Natural killer cell treated with Interleukin-12 subunit alpha and Interleukin-12 subunit beta and Interleukin-15 and Interleukin-18, amount 100 ng/mL, for 72 hours (primary cell): ENCODE measurements around the gene EXOC4. TPM values are rescaled to one million over a fixed set of nuclear protein-coding genes. Genes with fewer than 3 reads are reported as not detected.

ENCODE experiments used
- ATAC-seq, 2 donors: fragments of 150-1000 bp; cut with Tn5 transposase in 1 of 2; sonication (Bioruptor Pico), chemical (Tn5 transposase) in 1 of 2; 2 replicates each; pipeline ENCODE4 v1.10.0; 2021
- DNase-seq: peaks from one replicate; pipeline ENCODE4 v3.0.0; 2022; ENCODE audit warnings: low spot score
- H3K27ac Mint-ChIP-seq, 2 donors: 1 replicate in 1 of 2; 2 replicates in 1 of 2; pipeline ENCODE4 v1.8.0; 2022; ENCODE audit warnings: mixed read lengths in 2 of 2, mild to moderate bottlenecking in 1 of 2, moderate library complexity in 1 of 2
- H3K27me3 Mint-ChIP-seq, 2 donors: 1 replicate in 1 of 2; 2 replicates in 1 of 2; pipeline ENCODE4 v1.8.0; 2022; ENCODE audit warnings: mixed read lengths in 2 of 2
- H3K36me3 Mint-ChIP-seq: one replicate; pipeline ENCODE4 v1.8.0; 2022; ENCODE audit warnings: mixed read lengths
- H3K4me1 Mint-ChIP-seq, 2 donors: 1 replicate in 1 of 2; 2 replicates in 1 of 2; pipeline ENCODE4 v1.8.0; 2022; ENCODE audit warnings: low read depth in 2 of 2, mixed read lengths in 2 of 2, mild to moderate bottlenecking in 1 of 2
- H3K4me3 Mint-ChIP-seq: one replicate; pipeline ENCODE4 v1.8.0; 2022; ENCODE audit warnings: mixed read lengths
- H3K9me3 Mint-ChIP-seq: 2 replicates; pipeline ENCODE4 v1.8.0; 2022; ENCODE audit warnings: mixed read lengths
- total RNA-seq, 2 donors: library from RNA; stranded (reverse); gene quantifications; one replicate each; pipeline ENCODE4 v1.2.3, GENCODE V29; 2022

The EXOC4 gene
- total RNA-seq, 2 donors from 2014 or later: 78.5 to 107 TPM

GRCh38 chr7:133491201-133491691 is 238.4 kb downstream of the EXOC4 start:
- Mint-ChIP-seq H3K9me3 (peaks cover 9% of the 10 kb centered on the region), H3K27ac (peak overlapping the region; percentile 55 to 78), H3K36me3 (peaks cover 10% of the 10 kb centered on the region), H3K4me3 (peak overlapping the region; percentile 35), H3K27me3 (no peaks in the 10 kb centered on the region), H3K4me1 (peaks cover 26% of the 10 kb centered on the region in 2 donors)
- ATAC-seq (peak; percentile 84 to 87), DNase-seq (no peak)

DNA sequence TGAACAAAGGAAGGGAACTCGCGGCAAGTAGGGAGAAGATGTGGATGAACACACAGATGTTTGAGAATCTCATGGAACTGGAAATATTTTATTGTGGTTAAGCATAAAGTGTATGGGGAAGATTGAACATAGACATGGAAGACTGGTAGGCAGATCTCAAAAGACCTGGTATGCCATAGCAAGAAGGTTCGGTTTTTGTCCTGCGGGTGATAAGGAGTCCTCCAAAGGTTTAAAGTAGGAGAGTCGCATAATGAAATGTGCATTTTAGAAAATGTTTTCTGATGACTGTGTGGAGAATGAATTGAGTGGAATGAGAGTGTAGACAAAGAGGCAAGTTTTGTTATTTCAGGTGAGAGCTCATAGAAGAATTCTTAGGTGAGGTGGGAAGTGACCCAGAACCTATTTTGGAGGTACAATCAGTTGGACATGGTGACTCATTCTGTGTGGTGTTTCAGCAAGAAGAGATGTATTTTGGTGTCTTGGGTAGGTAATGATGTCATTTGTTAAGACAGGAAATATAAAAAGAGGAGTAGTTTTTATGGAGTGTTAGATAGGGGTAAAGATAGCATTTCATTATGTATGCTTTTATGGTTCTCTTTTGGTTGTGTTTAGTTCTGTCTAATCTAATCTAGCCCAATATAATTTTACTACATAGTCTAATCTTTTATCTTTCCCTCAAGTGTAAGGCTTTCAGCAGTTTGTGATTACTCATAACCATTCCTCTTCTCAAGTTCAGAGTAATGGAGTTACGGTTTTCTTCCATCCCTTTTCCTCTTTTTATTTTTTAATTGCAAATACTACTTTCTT is 239.2 kb downstream of the EXOC4 start:
- peaks cover 16% of the 10 kb centered on the region for H3K36me3 Mint-ChIP-seq
- H3K4me3 Mint-ChIP-seq: peak overlapping the region; percentile 35
- peaks cover 26% of the 10 kb centered on the region in 2 donors for H3K4me1 Mint-ChIP-seq
- ATAC-seq (no peak), DNase-seq (no peak)
- H3K27me3 Mint-ChIP-seq: no peaks in the 10 kb centered on the region
- peaks cover 9% of the 10 kb centered on the region for H3K9me3 Mint-ChIP-seq
- H3K27ac Mint-ChIP-seq: peak overlapping the region; percentile 55 to 78

- Mint-ChIP-seq H3K27me3 (no peaks in the 10 kb centered on the region), H3K36me3 (peaks cover 10% of the 10 kb centered on the region), H3K9me3 (peaks cover 3% of the 10 kb centered on the region), H3K27ac (no peak overlapping the region), H3K4me3 (no peak overlapping the region), H3K4me1 (peaks cover 13% of the 10 kb centered on the region in 2 donors)
- no peak for ATAC-seq
- no peak for DNase-seq
Measured at GRCh38 chr7:133497061-133497460, 244.2 kb downstream of the EXOC4 start.

- no peaks in the 10 kb centered on the region for H3K27me3 Mint-ChIP-seq
- no peak for DNase-seq
- H3K27ac Mint-ChIP-seq: peak overlapping the region in 1 of 2 donors; percentile 22
- H3K36me3 Mint-ChIP-seq: peaks cover under 1% of the 10 kb centered on the region
- no peaks in the 10 kb centered on the region for H3K9me3 Mint-ChIP-seq
- ATAC-seq: no peak
- peaks cover 6 to 8% of the 10 kb centered on the region in 2 donors for H3K4me1 Mint-ChIP-seq
- H3K4me3 Mint-ChIP-seq: no peak overlapping the region
Measured at GRCh38 chr7:133501771-133502170, 248.9 kb downstream of the EXOC4 start.

GRCh38 chr7:133502498-133502897 is 249.6 kb downstream of the EXOC4 start:
- Mint-ChIP-seq H3K9me3 (no peaks in the 10 kb centered on the region), H3K36me3 (no peaks in the 10 kb centered on the region), H3K4me3 (no peak overlapping the region), H3K27ac (no peak overlapping the region), H3K4me1 (peaks cover 6 to 8% of the 10 kb centered on the region in 2 donors), H3K27me3 (no peaks in the 10 kb centered on the region)
- DNase-seq: no peak
- no peak for ATAC-seq

DNA sequence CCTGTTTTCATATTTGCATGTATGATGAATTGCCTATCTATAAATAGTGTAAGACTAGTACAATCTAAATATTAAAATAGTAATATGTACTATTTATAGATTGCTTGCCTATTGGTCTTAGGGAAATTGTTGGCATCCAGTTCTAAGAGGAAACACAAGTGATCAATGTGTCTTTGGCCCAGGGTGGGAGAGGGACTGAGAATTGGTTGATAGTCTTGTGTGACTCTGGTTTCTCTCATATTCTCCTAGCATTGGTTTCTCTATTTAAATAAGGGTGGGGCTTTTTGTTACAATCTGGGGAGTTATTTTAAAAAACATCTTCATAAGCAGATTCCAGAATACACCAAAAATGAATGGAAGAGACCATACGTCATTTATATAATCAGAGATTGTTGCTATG is 250.1 kb downstream of the EXOC4 start:
- Mint-ChIP-seq H3K27me3 (no peaks in the 10 kb centered on the region), H3K4me3 (no peak overlapping the region), H3K9me3 (no peaks in the 10 kb centered on the region), H3K4me1 (peaks cover 6 to 8% of the 10 kb centered on the region in 2 donors), H3K36me3 (no peaks in the 10 kb centered on the region), H3K27ac (no peak overlapping the region)
- ATAC-seq: no peak
- no peak for DNase-seq

GRCh38 chr7:133504825-133505224 is 251.9 kb downstream of the EXOC4 start:
- no peak overlapping the region for H3K27ac Mint-ChIP-seq
- ATAC-seq: no peak
- no peaks in the 10 kb centered on the region for H3K36me3 Mint-ChIP-seq
- no peaks in the 10 kb centered on the region for H3K9me3 Mint-ChIP-seq
- H3K4me3 Mint-ChIP-seq: no peak overlapping the region
- no peak for DNase-seq
- peaks cover 8 to 10% of the 10 kb centered on the region in 2 donors for H3K4me1 Mint-ChIP-seq
- no peaks in the 10 kb centered on the region for H3K27me3 Mint-ChIP-seq

- no peak overlapping the region for H3K27ac Mint-ChIP-seq
- H3K27me3 Mint-ChIP-seq: no peaks in the 10 kb centered on the region
- no peak overlapping the region for H3K4me3 Mint-ChIP-seq
- ATAC-seq (no peak), DNase-seq (no peak)
- no peaks in the 10 kb centered on the region for H3K9me3 Mint-ChIP-seq
- peaks cover 10% of the 10 kb centered on the region in 2 donors for H3K4me1 Mint-ChIP-seq
- no peaks in the 10 kb centered on the region for H3K36me3 Mint-ChIP-seq
Measured at GRCh38 chr7:133509822-133510221, 256.9 kb downstream of the EXOC4 start.

- Mint-ChIP-seq H3K27ac (no peak overlapping the region), H3K9me3 (no peaks in the 10 kb centered on the region), H3K36me3 (no peaks in the 10 kb centered on the region), H3K4me1 (peaks cover 10% of the 10 kb centered on the region in 2 donors), H3K4me3 (no peak overlapping the region), H3K27me3 (no peaks in the 10 kb centered on the region)
- no peak for ATAC-seq
- no peak for DNase-seq
Measured at GRCh38 chr7:133510326-133511055, 257.6 kb downstream of the EXOC4 start.

GRCh38 chr7:133511252-133511651 is 258.4 kb downstream of the EXOC4 start:
- H3K4me1 Mint-ChIP-seq: peaks cover 10% of the 10 kb centered on the region in 2 donors
- DNase-seq: no peak
- no peak overlapping the region for H3K4me3 Mint-ChIP-seq
- H3K36me3 Mint-ChIP-seq: no peaks in the 10 kb centered on the region
- H3K27me3 Mint-ChIP-seq: no peaks in the 10 kb centered on the region
- H3K9me3 Mint-ChIP-seq: no peaks in the 10 kb centered on the region
- no peak overlapping the region for H3K27ac Mint-ChIP-seq
- no peak for ATAC-seq

- Mint-ChIP-seq H3K4me1 (peaks cover 10 to 13% of the 10 kb centered on the region in 2 donors), H3K4me3 (no peak overlapping the region), H3K9me3 (no peaks in the 10 kb centered on the region), H3K27ac (no peak overlapping the region), H3K36me3 (no peaks in the 10 kb centered on the region), H3K27me3 (no peaks in the 10 kb centered on the region)
- no peak for ATAC-seq
- DNase-seq: no peak
Measured at GRCh38 chr7:133511708-133512107, 258.8 kb downstream of the EXOC4 start.

DNA sequence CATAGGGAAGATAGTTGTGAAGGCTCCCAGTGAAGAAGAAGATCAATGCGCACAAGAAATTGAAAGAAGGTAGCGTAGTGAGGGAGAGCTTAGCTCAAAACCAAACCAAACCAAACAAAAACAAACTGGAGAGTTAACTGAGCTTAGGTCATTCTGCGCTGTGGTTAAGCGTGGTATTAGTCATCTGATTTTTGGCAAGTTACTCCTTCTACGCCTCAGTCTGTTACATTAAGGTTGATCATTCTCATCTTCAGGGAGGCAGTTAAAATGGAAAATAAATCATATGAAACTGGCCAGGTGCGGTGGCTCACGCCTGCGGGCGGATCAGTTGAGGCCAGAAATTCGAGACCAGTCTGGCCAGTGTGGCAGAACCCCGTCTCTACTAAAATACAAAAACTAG is 259.7 kb downstream of the EXOC4 start:
- peaks cover 10 to 13% of the 10 kb centered on the region in 2 donors for H3K4me1 Mint-ChIP-seq
- peak in 1 of 2 donors; percentile 84 for ATAC-seq
- H3K9me3 Mint-ChIP-seq: no peaks in the 10 kb centered on the region
- no peak overlapping the region for H3K27ac Mint-ChIP-seq
- no peaks in the 10 kb centered on the region for H3K27me3 Mint-ChIP-seq
- no peak for DNase-seq
- H3K4me3 Mint-ChIP-seq: peak overlapping the region; percentile 11
- H3K36me3 Mint-ChIP-seq: no peaks in the 10 kb centered on the region

GRCh38 chr7:133513608-133514007 is 260.7 kb downstream of the EXOC4 start:
- ATAC-seq: no peak
- H3K27ac Mint-ChIP-seq: no peak overlapping the region

GRCh38 chr7:133514551-133514950 is 261.7 kb downstream of the EXOC4 start:
- ATAC-seq (no peak), DNase-seq (no peak)
- no peaks in the 10 kb centered on the region for H3K27me3 Mint-ChIP-seq
- peaks cover 9 to 10% of the 10 kb centered on the region in 2 donors for H3K4me1 Mint-ChIP-seq
- no peak overlapping the region for H3K27ac Mint-ChIP-seq
- no peak overlapping the region for H3K4me3 Mint-ChIP-seq
- no peaks in the 10 kb centered on the region for H3K36me3 Mint-ChIP-seq
- no peaks in the 10 kb centered on the region for H3K9me3 Mint-ChIP-seq

More at GRCh38 chr7:133513608-133514007, 260.7 kb downstream of the EXOC4 start:
- H3K4me3 Mint-ChIP-seq: no peak overlapping the region
- DNase-seq: no peak
- no peaks in the 10 kb centered on the region for H3K27me3 Mint-ChIP-seq
- peaks cover 9 to 10% of the 10 kb centered on the region in 2 donors for H3K4me1 Mint-ChIP-seq
- no peaks in the 10 kb centered on the region for H3K36me3 Mint-ChIP-seq
- H3K9me3 Mint-ChIP-seq: no peaks in the 10 kb centered on the region
